ENCODE data around the gene POLR3K. TPM values are rescaled to one million over a fixed set of nuclear protein-coding genes. Genes with fewer than 3 reads are reported as not detected.
"Not testable (repeated sequence)": the region's sequence is repeated elsewhere in the genome, so short reads cannot be mapped to it uniquely, and the experiment has no call there.

The POLR3K gene
- polyA plus RNA-seq, 4 donors = 8.1 to 19.9 (median 10.4) TPM

DNA sequence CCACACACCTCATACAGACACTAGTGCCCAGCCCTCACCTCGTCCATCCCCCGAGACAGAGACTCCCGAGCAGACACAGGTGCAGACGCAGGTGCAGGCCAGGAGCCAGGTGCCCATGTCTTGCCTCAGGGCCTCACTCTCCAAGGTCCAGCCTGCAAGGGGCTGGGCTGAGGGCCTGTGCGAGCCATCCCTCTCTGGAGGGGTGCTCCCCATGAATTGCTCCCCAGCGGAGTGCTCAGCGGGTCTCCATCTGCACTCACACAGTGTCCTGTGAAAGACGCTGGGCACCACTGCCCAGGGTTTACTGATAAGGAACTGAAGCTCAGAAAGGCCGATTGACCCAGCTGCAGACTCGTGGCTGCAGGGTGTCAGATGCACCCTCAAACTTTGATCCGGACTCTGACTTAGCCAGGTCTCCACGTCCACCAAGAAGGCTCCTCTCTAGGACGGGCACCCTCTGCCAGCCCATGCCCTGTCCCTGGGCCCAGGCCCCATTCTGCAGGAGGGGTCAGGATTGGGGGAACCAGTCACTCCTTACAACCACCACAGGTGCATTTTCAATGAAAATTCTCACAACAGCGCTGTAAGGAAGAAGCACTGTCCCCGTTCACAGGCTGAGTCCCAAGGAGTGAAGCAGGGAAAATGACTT, 16.9 kb downstream of the POLR3K start:
- Histone ChIP-seq H3K27ac (ENCODE audit: low read depth in 1 of 3, low read length in 2 of 3) (no peak overlapping the region), H3K36me3 (ENCODE audit: control insufficient read depth in 3 of 3, insufficient read depth in 2 of 3, low read depth in 1 of 3, low read length in 3 of 3) (peaks cover 0 to 5% (median 0%) of the 10 kb centered on the region in 3 donors), H3K27me3 (ENCODE audit: control insufficient read depth in 3 of 3, insufficient read depth in 3 of 3, low read length in 3 of 3) (no peaks in the 10 kb centered on the region), H3K9me3 (ENCODE audit: control insufficient read depth in 2 of 2, insufficient read depth in 1 of 2, low read depth in 1 of 2, low read length in 1 of 2) (no peaks in the 10 kb centered on the region), H3K4me3 (ENCODE audit: low read depth in 1 of 3, low read length in 3 of 3) (no peak overlapping the region), H3K4me1 (ENCODE audit: control insufficient read depth in 3 of 3, insufficient read depth in 2 of 3, low read depth in 1 of 3, low read length in 2 of 3) (peaks cover 0 to 5% (median 0%) of the 10 kb centered on the region in 3 donors)
- DNase-seq (no peak), FAIRE-seq (no peak)
- 65 to 84% (median 66%) methylated on average over 15 of the region's 15 CpGs for WGBS, 3 donors

DNA sequence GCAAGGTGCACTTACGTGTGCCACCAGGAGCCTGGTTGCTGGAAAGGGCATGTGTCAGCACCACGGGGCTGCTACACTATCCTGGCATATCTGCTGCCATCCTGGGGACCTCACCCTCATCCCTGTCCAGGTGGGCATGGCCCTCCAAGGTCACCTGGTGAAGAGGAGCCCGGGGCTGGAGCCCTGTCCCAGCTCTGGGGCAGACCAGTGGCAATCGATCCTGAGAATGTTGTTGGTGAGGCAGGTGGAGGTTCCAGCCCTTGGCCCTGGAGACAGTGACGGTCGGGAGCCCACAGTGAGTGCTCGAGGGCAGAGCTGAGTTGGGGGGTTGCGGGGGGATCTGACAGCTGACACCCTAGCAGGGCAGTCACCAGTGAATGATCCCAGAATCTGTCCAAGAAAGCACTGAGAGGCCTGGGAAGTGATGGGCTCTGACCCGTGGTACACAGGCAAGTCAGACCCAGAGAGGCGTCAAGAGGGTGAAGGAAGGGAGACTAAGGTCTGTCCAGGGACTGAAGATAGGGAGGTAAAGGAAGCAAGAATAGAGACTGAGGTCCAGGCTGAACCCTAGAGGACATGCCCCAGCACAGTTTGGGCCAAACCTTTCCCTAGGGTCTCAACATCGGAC, 17.6 kb downstream of the POLR3K start:
- H3K4me3 ChIP-seq (ENCODE audit: low read depth in 1 of 3, low read length in 3 of 3) = no peak overlapping the region
- DNase-seq = no peak
- WGBS, 3 donors = 81 to 93% (median 91%) methylated on average over 11 of the region's 11 CpGs
- no peak for FAIRE-seq
- H3K4me1 ChIP-seq (ENCODE audit: control insufficient read depth in 3 of 3, insufficient read depth in 2 of 3, low read depth in 1 of 3, low read length in 2 of 3) = peaks cover 0 to 5% (median 0%) of the 10 kb centered on the region in 3 donors
- H3K36me3 ChIP-seq (ENCODE audit: control insufficient read depth in 3 of 3, insufficient read depth in 2 of 3, low read depth in 1 of 3, low read length in 3 of 3) = peaks cover 0 to 5% (median 0%) of the 10 kb centered on the region in 3 donors
- no peaks in the 10 kb centered on the region for H3K27me3 ChIP-seq (ENCODE audit: control insufficient read depth in 3 of 3, insufficient read depth in 3 of 3, low read length in 3 of 3)
- no peaks in the 10 kb centered on the region for H3K9me3 ChIP-seq (ENCODE audit: control insufficient read depth in 2 of 2, insufficient read depth in 1 of 2, low read depth in 1 of 2, low read length in 1 of 2)
- no peak overlapping the region for H3K27ac ChIP-seq (ENCODE audit: low read depth in 1 of 3, low read length in 2 of 3)

DNA sequence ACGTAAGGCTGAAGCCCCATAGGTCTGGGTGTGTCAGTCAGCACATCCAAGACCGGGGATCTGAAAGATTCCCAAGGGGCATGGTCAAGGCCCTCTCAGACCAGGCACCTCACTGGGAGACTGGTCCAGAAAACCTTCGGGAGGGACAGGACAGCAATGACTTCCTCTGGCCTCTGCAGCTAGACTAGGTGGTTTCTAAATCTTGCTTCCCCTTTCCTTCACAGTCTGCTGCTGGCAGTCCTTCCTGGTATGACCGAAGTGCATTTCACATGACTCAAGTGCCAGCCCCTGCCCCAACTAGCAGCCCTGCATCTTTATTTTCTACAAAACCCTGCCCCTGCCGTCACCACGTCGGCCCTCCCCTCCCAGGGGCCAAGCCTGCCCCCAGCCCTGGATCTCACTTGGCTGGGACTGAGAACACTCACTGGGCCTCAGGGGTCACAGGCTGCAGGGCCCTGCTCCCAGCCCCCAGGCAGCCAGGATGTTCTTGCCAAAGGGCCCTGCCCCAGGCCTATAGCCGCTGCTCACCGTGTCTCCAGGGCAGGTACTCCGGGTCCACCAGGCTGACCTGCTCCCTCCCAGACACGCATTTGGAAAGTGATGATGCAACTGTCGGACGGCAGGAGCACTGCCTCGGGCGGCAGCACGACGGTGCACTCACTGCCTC, 18.3 kb downstream of the POLR3K start:
- no peak for DNase-seq
- no peak for FAIRE-seq
- no peak overlapping the region for H3K27ac ChIP-seq (ENCODE audit: low read depth in 1 of 3, low read length in 2 of 3)
- H3K27me3 ChIP-seq (ENCODE audit: control insufficient read depth in 3 of 3, insufficient read depth in 3 of 3, low read length in 3 of 3) = no peaks in the 10 kb centered on the region
- H3K4me3 ChIP-seq (ENCODE audit: low read depth in 1 of 3, low read length in 3 of 3) = no peak overlapping the region
- WGBS, 3 donors = 72 to 85% (median 79%) methylated on average over 17 of the region's 17 CpGs
- H3K4me1 ChIP-seq (ENCODE audit: control insufficient read depth in 3 of 3, insufficient read depth in 2 of 3, low read depth in 1 of 3, low read length in 2 of 3) = peaks cover 0 to 5% (median 0%) of the 10 kb centered on the region in 3 donors
- H3K9me3 ChIP-seq (ENCODE audit: control insufficient read depth in 2 of 2, insufficient read depth in 1 of 2, low read depth in 1 of 2, low read length in 1 of 2) = no peaks in the 10 kb centered on the region
- peaks cover 0 to 5% (median 0%) of the 10 kb centered on the region in 3 donors for H3K36me3 ChIP-seq (ENCODE audit: control insufficient read depth in 3 of 3, insufficient read depth in 2 of 3, low read depth in 1 of 3, low read length in 3 of 3)

DNA sequence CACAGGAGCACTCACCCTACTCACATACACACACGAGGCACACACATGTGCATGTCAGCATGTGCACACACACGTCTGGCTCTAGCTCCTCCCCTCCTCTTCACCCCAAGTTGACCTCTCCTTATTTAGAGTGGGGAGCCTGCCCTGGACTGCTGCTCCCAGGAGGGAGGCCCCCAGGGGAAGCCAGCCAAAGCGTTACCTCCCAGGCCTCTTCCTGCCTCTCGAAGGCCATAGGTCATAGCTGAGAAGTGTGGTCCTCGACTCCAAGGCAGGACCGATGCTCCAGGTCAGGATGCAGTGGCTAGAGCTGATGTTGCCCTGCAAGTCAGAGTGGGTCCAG, 18.8 kb downstream of the POLR3K start:
- WGBS, 3 donors = 39 to 74% (median 54%) methylated on average over 6 of the region's 6 CpGs
- peaks cover 0 to 5% (median 0%) of the 10 kb centered on the region in 3 donors for H3K4me1 ChIP-seq (ENCODE audit: control insufficient read depth in 3 of 3, insufficient read depth in 2 of 3, low read depth in 1 of 3, low read length in 2 of 3)
- H3K27ac ChIP-seq (ENCODE audit: low read depth in 1 of 3, low read length in 2 of 3) = no peak overlapping the region
- no peaks in the 10 kb centered on the region for H3K27me3 ChIP-seq (ENCODE audit: control insufficient read depth in 3 of 3, insufficient read depth in 3 of 3, low read length in 3 of 3)
- no peaks in the 10 kb centered on the region for H3K9me3 ChIP-seq (ENCODE audit: control insufficient read depth in 2 of 2, insufficient read depth in 1 of 2, low read depth in 1 of 2, low read length in 1 of 2)
- H3K36me3 ChIP-seq (ENCODE audit: control insufficient read depth in 3 of 3, insufficient read depth in 2 of 3, low read depth in 1 of 3, low read length in 3 of 3) = peaks cover 0 to 5% (median 0%) of the 10 kb centered on the region in 3 donors
- DNase-seq (no peak), FAIRE-seq (no peak)
- H3K4me3 ChIP-seq (ENCODE audit: low read depth in 1 of 3, low read length in 3 of 3) = no peak overlapping the region

DNA sequence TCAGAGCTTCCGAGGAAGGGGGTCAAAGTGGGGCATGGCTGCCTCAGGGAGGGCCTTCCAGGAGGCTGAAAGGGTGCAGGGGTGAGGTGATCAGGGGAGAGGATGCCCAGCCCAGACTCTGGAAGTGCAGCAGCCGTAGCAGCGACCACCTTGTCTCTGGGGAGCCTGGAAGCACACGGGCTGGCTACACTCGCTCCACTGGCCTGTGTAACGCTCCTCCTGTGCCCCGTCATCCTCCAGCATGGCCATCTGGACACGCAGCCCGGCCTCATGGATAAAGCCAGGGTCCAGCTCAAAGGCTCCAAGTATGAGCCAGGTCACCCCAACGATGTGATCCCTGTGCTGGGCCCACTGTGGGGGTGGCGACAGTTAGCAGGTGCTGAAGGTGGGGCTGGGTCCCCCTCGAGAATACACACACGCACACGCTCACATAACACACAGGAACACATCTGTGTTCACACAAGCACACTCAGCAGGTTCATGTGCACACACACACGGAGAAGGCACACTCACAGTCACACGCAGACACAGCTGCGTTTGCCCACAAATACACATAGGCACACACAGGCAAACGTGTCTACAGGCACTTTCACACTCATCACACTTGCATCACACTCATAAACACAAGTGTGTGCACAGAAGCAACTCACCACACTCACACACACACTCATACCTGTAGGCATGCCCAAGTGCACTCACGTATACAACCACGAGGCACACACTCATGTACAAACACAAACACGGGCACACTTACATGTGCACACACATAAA, 19.3 kb downstream of the POLR3K start:
- H3K36me3 ChIP-seq (ENCODE audit: control insufficient read depth in 3 of 3, insufficient read depth in 2 of 3, low read depth in 1 of 3, low read length in 3 of 3) = peaks cover 0 to 5% (median 0%) of the 10 kb centered on the region in 3 donors
- no peak overlapping the region for H3K4me3 ChIP-seq (ENCODE audit: low read depth in 1 of 3, low read length in 3 of 3)
- 81 to 88% (median 82%) methylated on average over 21 of the region's 21 CpGs for WGBS, 3 donors
- H3K27ac ChIP-seq (ENCODE audit: low read depth in 1 of 3, low read length in 2 of 3) = no peak overlapping the region
- no peaks in the 10 kb centered on the region for H3K9me3 ChIP-seq (ENCODE audit: control insufficient read depth in 2 of 2, insufficient read depth in 1 of 2, low read depth in 1 of 2, low read length in 1 of 2)
- peaks cover 0 to 2% (median 0%) of the 10 kb centered on the region in 3 donors for H3K4me1 ChIP-seq (ENCODE audit: control insufficient read depth in 3 of 3, insufficient read depth in 2 of 3, low read depth in 1 of 3, low read length in 2 of 3)
- DNase-seq (no peak), FAIRE-seq (no peak)
- H3K27me3 ChIP-seq (ENCODE audit: control insufficient read depth in 3 of 3, insufficient read depth in 3 of 3, low read length in 3 of 3) = no peaks in the 10 kb centered on the region

DNA sequence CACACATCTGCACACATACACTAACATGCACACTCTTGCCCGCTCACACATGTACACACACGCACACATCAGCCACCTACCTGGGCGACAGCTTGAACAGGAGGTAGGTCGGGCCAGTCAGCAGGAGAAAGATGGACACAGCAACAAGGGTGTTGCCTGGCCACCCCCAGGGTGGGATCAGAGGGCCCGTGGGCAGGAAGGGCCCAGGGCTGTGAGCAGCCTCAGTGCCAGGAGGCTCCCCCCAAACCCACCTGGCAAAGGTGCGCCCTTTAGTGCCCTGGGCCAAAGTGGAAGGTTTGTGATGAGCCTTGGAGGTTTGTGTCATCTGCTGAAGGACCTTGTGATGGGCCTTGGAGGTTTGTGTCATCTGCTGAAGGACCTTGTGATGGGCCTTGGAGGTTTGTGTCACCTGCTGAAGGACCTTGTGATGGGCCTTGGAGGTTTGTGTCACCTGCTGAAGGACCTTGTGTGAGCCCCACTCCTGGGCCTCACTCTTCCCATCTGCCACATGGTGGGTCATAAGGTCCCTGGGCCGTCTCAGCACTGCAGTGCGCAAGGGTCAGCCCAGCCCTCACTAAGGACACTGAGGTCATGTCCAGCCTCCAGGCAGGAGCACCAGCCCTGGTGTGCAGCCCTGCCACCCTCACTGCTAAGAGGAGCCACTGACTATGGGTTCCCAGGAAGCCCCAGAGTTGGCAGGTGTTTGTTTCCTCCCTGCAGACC, 20.1 kb downstream of the POLR3K start:
- not testable (repeated sequence) for H3K4me3 ChIP-seq (ENCODE audit: low read depth in 1 of 3, low read length in 3 of 3); FAIRE-seq; DNase-seq; H3K27me3 ChIP-seq (ENCODE audit: control insufficient read depth in 3 of 3, insufficient read depth in 3 of 3, low read length in 3 of 3); H3K36me3 ChIP-seq (ENCODE audit: control insufficient read depth in 3 of 3, insufficient read depth in 2 of 3, low read depth in 1 of 3, low read length in 3 of 3); H3K4me1 ChIP-seq (ENCODE audit: control insufficient read depth in 3 of 3, insufficient read depth in 2 of 3, low read depth in 1 of 3, low read length in 2 of 3); H3K9me3 ChIP-seq (ENCODE audit: control insufficient read depth in 2 of 2, insufficient read depth in 1 of 2, low read depth in 1 of 2, low read length in 1 of 2); H3K27ac ChIP-seq (ENCODE audit: low read depth in 1 of 3, low read length in 2 of 3)
- 80 to 88% (median 82%) methylated on average over 4 to 5 of the region's 8 CpGs for WGBS, 3 donors

DNA sequence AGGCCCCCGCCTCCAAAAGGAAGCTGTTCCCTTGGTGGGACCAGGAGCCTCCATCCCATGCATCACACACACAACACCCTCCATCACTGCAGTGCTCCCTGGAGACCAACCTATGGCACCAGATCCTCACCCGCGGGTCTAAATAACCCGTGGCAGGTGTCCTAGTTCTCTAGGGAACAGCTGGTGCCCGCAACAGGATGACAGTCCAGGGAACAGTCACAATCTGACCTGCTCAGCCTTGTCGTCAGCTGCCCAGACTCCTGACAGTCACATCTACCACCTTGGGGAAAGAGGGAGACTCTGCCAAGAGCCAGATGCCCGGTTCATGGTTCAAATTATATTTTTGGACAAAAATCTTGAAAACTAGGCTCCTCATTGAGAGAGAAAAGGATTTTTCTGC, 22.8 kb downstream of the POLR3K start:
- not testable (repeated sequence) for H3K4me1 ChIP-seq (ENCODE audit: control insufficient read depth in 3 of 3, insufficient read depth in 2 of 3, low read depth in 1 of 3, low read length in 2 of 3); FAIRE-seq; H3K9me3 ChIP-seq (ENCODE audit: control insufficient read depth in 2 of 2, insufficient read depth in 1 of 2, low read depth in 1 of 2, low read length in 1 of 2); DNase-seq; H3K4me3 ChIP-seq (ENCODE audit: low read depth in 1 of 3, low read length in 3 of 3); H3K27ac ChIP-seq (ENCODE audit: low read depth in 1 of 3, low read length in 2 of 3); H3K36me3 ChIP-seq (ENCODE audit: control insufficient read depth in 3 of 3, insufficient read depth in 2 of 3, low read depth in 1 of 3, low read length in 3 of 3); H3K27me3 ChIP-seq (ENCODE audit: control insufficient read depth in 3 of 3, insufficient read depth in 3 of 3, low read length in 3 of 3)
- 27 to 75% (median 68%) methylated on average over 1 to 4 of the region's 7 CpGs for WGBS, 3 donors

DNA sequence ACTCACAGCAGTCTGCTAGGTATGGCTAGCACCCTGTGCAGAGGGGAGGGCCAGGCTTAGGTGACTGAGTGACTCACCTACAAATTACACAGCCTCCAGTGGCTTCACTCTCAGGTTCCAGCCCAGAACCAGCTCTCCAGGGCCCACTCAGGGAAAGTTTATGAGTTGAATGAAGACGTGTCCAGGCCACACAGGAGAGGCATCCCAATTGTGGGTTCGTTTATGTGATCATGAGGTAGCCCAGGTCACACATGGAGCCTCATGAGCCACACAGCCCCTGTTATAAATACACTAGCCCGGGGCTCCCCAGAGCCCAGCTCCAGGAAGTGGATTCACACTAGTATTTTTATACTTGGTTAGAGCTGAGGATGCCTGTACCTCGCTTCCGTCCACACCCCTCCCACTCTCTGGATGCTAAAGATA, 27.5 kb downstream of the POLR3K start:
- DNase-seq; H3K36me3 ChIP-seq (ENCODE audit: control insufficient read depth in 3 of 3, insufficient read depth in 2 of 3, low read depth in 1 of 3, low read length in 3 of 3); H3K4me1 ChIP-seq (ENCODE audit: control insufficient read depth in 3 of 3, insufficient read depth in 2 of 3, low read depth in 1 of 3, low read length in 2 of 3); H3K27me3 ChIP-seq (ENCODE audit: control insufficient read depth in 3 of 3, insufficient read depth in 3 of 3, low read length in 3 of 3); FAIRE-seq; H3K9me3 ChIP-seq (ENCODE audit: control insufficient read depth in 2 of 2, insufficient read depth in 1 of 2, low read depth in 1 of 2, low read length in 1 of 2); H3K4me3 ChIP-seq (ENCODE audit: low read depth in 1 of 3, low read length in 3 of 3); H3K27ac ChIP-seq (ENCODE audit: low read depth in 1 of 3, low read length in 2 of 3): not testable (repeated sequence)
- 32 to 50% (median 45%) methylated on average over 2 of the region's 5 CpGs for WGBS, 3 donors
